Activated CD8-positive, alpha-beta memory T cell treated with anti-CD3 and anti-CD28 coated beads, Interleukin-2, amount 50 U/mL, for 1 hour (primary cell): ENCODE results near the gene CDV3.

Experiments used
- DNase-seq: peaks from one replicate; pipeline ENCODE4 v3.0.0-alpha.2; 2020; ENCODE audit errors: extremely low read depth

CDV3 gene

DNA sequence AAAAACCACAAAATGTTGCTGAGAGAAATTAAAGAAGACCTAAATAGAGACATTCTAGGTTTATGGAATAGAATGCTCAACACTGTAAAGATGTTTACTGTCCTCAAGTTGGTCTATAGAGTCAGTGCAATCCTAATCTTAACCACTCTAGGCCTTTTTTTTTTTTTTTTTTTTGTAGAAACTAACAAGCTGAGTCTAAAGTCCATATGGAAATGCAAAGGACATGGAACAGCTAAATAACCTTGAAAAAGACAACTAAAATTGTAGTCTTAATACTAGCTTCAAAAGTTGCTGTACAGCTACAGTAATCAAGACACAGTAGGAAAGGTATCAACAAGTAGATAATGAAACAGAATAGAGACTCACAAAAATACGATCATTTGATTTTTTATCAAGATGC is 32.9 kb downstream of the CDV3 start:
- DNase-seq: no peak

DNA sequence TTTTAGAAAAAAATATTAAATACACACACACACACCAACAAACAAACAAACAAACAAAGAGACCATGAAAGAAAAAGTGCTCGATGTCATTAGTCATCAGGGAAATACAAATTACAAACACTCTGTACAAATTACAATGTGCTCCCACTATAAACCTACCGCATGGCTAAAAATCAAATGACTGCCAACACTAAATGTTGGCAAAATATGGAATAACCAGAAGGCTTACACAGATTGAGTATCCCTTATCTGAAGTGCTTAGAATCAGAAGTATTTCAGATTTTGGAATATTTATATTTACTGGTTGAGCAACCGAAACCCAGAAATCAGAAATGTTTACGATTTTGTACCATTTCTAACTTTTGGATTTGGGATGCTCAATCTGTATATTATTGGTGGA is 33.4 kb downstream of the CDV3 start:
- DNase-seq: no peak

DNA sequence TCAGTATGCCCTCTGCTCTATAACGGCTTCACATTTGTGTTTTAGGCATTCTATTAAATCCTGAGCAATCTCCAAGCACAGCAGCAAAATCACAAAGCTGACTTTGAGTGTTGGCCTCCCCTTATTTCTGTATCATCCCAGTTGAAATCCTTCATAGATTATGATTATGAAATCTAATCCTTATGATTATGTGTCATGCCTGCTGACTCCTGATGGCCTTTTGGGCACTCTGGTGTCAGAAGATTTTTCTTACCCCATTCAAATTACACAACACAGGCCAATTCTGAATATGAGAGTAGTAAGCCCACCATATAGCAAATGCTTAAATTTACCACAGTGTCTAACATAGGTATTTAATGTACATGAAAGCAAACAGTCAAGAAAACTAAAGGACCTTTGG is 34.3 kb downstream of the CDV3 start:
- DNase-seq: no peak

DNA sequence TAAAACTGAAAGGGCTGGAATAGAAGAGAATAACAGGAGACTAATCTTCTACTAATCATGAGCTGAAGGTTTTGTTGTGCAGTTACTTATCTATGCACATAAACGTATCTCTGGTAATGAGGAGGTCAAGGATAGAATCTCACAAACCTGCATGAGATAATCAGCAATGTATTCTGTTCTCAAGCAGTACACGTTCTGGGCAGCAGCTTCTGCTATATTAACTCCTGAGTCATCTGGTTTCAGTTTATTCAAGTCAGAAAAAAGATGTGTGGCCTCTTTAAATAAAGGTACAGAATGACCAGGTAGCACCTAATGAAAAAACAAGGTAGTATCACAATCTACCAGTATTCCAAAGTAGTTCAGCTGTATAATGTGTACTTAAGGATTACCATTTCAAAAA is 34.9 kb downstream of the CDV3 start:
- DNase-seq: no peak

DNA sequence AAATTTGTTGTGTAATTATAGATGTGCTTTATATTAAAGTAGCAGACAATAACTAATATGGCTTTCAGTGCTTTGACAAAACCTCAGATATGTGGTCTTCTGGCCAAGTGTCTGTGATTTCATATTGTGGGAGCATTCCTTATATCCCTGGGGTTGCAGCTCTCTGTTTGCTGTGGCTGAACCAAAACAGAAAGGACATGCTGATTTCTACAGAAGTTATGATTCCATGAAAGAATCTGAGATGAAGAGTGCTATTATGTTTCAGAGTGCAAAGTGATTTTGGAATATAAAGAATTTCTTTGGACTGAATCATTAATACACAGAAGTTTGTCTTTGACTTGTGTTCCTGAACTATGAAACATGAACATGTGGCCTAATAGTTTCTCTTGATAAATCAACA is 36.5 kb downstream of the CDV3 start:
- DNase-seq: no peak

DNA sequence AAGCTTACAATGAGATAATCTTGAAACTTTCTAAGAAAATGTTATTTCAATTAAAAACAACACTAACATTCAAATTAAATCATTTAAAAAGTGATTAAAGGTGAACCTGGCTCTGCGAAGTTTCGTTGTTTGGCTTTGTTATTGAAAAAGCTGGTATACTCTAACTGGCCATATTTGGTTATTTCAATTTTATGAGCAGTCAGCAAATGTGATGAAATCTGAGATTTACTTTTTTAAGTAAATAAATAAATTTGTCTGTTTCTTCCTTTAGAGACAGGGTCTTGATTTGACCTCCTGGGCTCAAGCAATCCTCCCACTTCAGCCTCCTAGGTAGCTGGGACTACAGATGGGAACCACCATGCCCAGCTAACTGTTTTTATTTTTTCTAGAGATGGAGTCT is 38.0 kb downstream of the CDV3 start:
- no peak for DNase-seq

DNA sequence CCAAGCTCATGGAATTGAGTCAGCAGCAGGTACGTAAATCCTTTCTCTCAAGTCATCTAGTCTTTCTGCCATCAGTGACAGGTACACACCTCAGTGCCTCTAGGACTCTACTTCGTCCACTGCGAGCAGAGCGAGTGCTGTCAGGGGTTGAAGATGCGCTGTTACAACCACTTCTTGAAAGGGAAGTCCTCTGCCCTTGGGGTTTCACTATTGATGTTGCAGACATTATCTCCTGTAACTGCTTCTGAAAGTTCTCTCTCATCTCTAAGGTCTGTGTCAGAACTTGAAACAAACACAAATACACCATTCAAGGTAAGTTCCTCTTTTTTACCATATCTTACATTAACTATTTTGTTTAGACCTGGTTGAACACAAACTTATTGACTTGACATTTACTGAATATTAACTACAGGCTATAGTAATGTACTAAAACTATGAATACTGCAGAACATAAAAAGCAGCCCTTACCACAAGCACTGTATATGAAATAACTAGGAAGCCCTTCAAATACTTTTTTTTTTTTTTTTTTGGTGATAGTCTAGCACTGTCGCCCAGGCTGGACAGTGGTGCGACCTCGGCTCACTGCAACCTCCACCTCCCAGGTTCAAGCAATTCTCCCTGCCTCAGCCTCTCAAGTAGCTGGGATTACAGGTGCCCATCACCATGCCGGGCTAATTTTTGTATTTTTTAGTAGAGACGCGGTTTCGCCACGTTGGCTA is 46.7 kb downstream of the CDV3 start:
- no peak for DNase-seq

DNA sequence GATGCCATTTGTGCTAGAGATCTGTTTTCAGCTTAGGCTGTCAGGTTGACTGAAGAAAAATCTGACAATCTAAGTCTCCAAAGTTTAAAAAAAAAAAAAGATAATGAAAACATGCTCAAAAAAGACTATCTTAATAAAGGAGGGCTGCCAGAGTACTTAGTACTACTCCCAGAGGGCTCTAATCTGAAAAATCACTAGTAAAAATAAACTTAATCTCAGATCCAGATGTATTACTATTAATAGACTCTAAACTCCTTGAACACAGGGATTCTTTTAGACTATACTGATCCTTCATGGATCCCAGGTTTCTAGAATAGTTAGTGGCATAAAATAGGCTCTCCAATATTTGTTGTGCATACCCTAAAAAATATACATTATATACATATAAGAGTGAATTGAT is 54.3 kb downstream of the CDV3 start:
- no peak for DNase-seq

DNA sequence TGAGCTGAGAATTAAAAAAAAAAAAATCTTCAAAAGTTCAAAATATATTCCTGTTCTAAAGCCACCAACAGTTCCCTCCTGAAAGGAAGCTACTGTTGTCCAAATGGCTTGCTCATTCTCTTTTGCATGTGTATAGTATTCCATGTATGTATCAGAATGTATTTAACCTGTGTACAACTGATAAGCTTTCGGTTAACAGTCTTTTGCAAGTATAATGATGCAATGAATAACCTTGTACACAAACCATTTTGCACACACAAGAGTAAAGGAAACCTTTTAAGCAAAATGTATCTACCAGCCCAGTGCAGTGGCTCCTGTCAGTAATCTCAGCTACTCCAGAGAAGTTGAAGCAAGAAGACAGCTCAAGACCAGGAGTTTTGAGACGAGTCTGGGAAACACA is 55.7 kb downstream of the CDV3 start:
- DNase-seq: no peak

DNA sequence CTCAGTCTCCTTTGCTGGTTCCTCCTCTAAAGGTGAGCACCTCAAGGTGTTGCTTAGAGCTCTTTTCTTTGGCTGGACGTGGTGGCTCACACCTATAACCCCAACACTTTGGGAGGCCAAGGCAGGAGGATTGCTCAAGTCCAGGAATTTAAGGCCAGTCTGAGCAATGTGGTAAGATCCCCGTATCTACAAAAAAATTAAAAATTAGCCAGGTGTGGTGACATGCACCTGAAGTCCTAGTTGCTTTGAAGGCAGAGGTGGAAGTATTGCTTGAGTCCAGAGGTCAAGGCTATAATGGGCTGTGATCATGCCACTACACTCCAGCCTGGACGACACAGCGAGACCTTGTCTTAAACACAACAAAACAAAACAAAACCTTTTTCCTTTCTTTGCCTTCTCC is 60.0 kb downstream of the CDV3 start:
- no peak for DNase-seq
